A549 (cell line): Measurements from ENCODE around the gene SRR.

Experiments used
- CEBPB ChIP-seq, 2 experiments: fragments of >200 bp in 1 of 2; sonication (Bioruptor Twin) in 1 of 2; formaldehyde crosslinking in 1 of 2; IDR thresholded peaks; 2 replicates each; pipeline ENCODE4 v1.6.1; 2012 to 2016
- CTCF ChIP-seq: fragments of >200 bp; sonication (Bioruptor Twin); formaldehyde crosslinking; IDR thresholded peaks from 3 replicates; pipeline ENCODE4 v1.5.1; 2016
- EP300 ChIP-seq, 2 experiments: fragments of >200 bp; sonication (Bioruptor Twin); formaldehyde crosslinking; IDR thresholded peaks; 2 replicates in 1 of 2; 3 replicates in 1 of 2; pipeline ENCODE4 v1.6.1; 2016 to 2017
- MAX ChIP-seq: IDR thresholded peaks from 2 replicates; pipeline ENCODE4 v1.6.1; 2012
- MAZ ChIP-seq: fragments of 150-350 bp; IDR thresholded peaks from 2 replicates; pipeline ENCODE4 v1.6.1; 2014; ENCODE audit warnings: antibody characterized with exemption, low read depth, low read length, borderline replicate concordance
- MYC ChIP-seq: IDR thresholded peaks from 2 replicates; pipeline ENCODE4 v1.6.1; 2012; ENCODE audit warnings: mild to moderate bottlenecking, inconsistent platforms, low read length, improper control_type of control experiment, borderline replicate concordance
- PHF8 ChIP-seq: fragments of 200-600 bp; sonication (generic); IDR thresholded peaks from 2 replicates; pipeline ENCODE4 v1.6.1; 2016; ENCODE audit warnings: low read depth, mild to moderate bottlenecking, antibody characterized with exemption, moderate library complexity, borderline replicate concordance
- REST ChIP-seq: fragments of 200-600 bp; sonication (generic); IDR thresholded peaks from 2 replicates; pipeline ENCODE4 v1.6.1; 2016; ENCODE audit warnings: antibody characterized with exemption, mild to moderate bottlenecking, moderate library complexity
- ZC3H11A ChIP-seq: fragments of 450-650 bp; IDR thresholded peaks from 2 replicates; pipeline ENCODE4 v1.6.1; 2014; ENCODE audit warnings: antibody characterized with exemption, mild to moderate bottlenecking
- ZFP36 ChIP-seq: fragments of 450-650 bp; IDR thresholded peaks from 2 replicates; pipeline ENCODE4 v1.6.1; 2014; ENCODE audit warnings: borderline replicate concordance; ENCODE audit not compliant: partially characterized antibody

- TF ChIP-seq REST (no peak), PHF8 (no peak), MYC (no peak), MAZ (no peak), CEBPB (IDR thresholded peaks at IDR 0.05) (no peak), CTCF (no peak), ZC3H11A (no peak), MAX (no peak), ZFP36 (no peak), EP300 (IDR thresholded peaks at IDR 0.05) (no peak)
Measured at GRCh38 chr17:2369551-2370210, 65.9 kb downstream of the SRR start.
